ENCODE results near the gene TMEM273. TPM values are rescaled to one million over a fixed set of nuclear protein-coding genes. Genes with fewer than 3 reads are reported as not detected.

Gene TMEM273
- total and polyA plus RNA-seq, 8 donors: 0.89 to 72.9 (median 5.9) TPM

GRCh38 chr10:49111320-49111698 lies 76.9 kb downstream of the TMEM273 start:
- TF ChIP-seq POLR2A (IDR thresholded peaks at IDR 0.05): no peak
- TF ChIP-seq CTCF (IDR thresholded peaks at IDR 0.05): no peak
- TF ChIP-seq POLR2AphosphoS5 (IDR thresholded peaks at IDR 0.05): no peak
- no peak overlapping the region for H3K4me3 ChIP-seq
- no peak for DNase-seq
- peaks cover 0 to 29% (median 4%) of the 10 kb centered on the region in 3 donors for H3K27me3 ChIP-seq
- no peak overlapping the region for H3K27ac ChIP-seq
- no peaks in the 10 kb centered on the region for H3K9me3 ChIP-seq
- H3K36me3 ChIP-seq: no peaks in the 10 kb centered on the region
- intact Hi-C loops (cut with DNase I; ENCODE audit: low total_unique reads): no loop called here
- 54 to 69% (median 62%) methylated on average over 6 to 8 of the region's 8 CpGs for WGBS, 5 donors
- peaks cover 3 to 81% (median 37%) of the 10 kb centered on the region in 4 donors for H3K4me1 ChIP-seq

GRCh38 chr10:49110684-49111319 lies 77.4 kb downstream of the TMEM273 start:
- Histone ChIP-seq H3K27me3 (peaks cover 0 to 24% (median 4%) of the 10 kb centered on the region in 3 donors), H3K27ac (peak overlapping the region in 1 of 5 donors; percentile 51), H3K9me3 (no peaks in the 10 kb centered on the region), H3K36me3 (no peaks in the 10 kb centered on the region), H3K4me3 (no peak overlapping the region), H3K4me1 (peaks cover 3 to 84% (median 40%) of the 10 kb centered on the region in 4 donors)
- 88 to 95% (median 91%) methylated on average over 4 of the region's 4 CpGs for WGBS, 5 donors
- TF ChIP-seq EP300 (IDR thresholded peaks at IDR 0.05) (no peak), POLR2A (IDR thresholded peaks at IDR 0.05) (no peak), CTCF (IDR thresholded peaks at IDR 0.05) (no peak), POLR2AphosphoS5 (IDR thresholded peaks at IDR 0.05) (no peak)
- DNase-seq: no peak
- intact Hi-C loops (cut with DNase I; ENCODE audit: low total_unique reads): no loop called here

GRCh38 chr10:49109669-49110340 lies 78.4 kb downstream of the TMEM273 start:
- DNase-seq: peak; percentile 34 to 89
- WGBS, 5 donors: 43 to 53% (median 50%) methylated on average over 9 of the region's 9 CpGs
- H3K27me3 ChIP-seq: peaks cover 0 to 16% (median under 1%) of the 10 kb centered on the region in 3 donors
- H3K27ac ChIP-seq: peak overlapping the region in 3 of 5 donors; percentile 2 to 51 (median 36)
- intact Hi-C loops (cut with DNase I; ENCODE audit: low total_unique reads): no loop called here
- TF ChIP-seq CTCF (IDR thresholded peaks at IDR 0.05) (no peak), EP300 (IDR thresholded peaks at IDR 0.05) (no peak), POLR2AphosphoS5 (IDR thresholded peaks at IDR 0.05) (peak in 1 of 3 donors; percentile 34), POLR2A (IDR thresholded peaks at IDR 0.05) (no peak)
- H3K4me3 ChIP-seq: peak overlapping the region in 1 of 4 donors; percentile 9
- H3K36me3 ChIP-seq: no peaks in the 10 kb centered on the region
- H3K9me3 ChIP-seq: no peaks in the 10 kb centered on the region
- peaks cover 3 to 85% (median 43%) of the 10 kb centered on the region in 4 donors for H3K4me1 ChIP-seq

GRCh38 chr10:49108656-49109055 lies 79.5 kb downstream of the TMEM273 start:
- intact Hi-C loops (cut with DNase I; ENCODE audit: low total_unique reads): no loop called here
- H3K4me3 ChIP-seq: no peak overlapping the region
- H3K36me3 ChIP-seq: no peaks in the 10 kb centered on the region
- peaks cover 0 to 6% (median 0%) of the 10 kb centered on the region in 3 donors for H3K27me3 ChIP-seq
- WGBS, 5 donors: 88 to 91% (median 89%) methylated on average over 7 of the region's 7 CpGs
- H3K9me3 ChIP-seq: no peaks in the 10 kb centered on the region
- peaks cover 6 to 76% (median 41%) of the 10 kb centered on the region in 4 donors for H3K4me1 ChIP-seq
- no peak for DNase-seq
- H3K27ac ChIP-seq: peak overlapping the region in 1 of 5 donors; percentile 36
- no peak for TF ChIP-seq POLR2AphosphoS5 (IDR thresholded peaks at IDR 0.05)
- no peak for TF ChIP-seq CTCF (IDR thresholded peaks at IDR 0.05)
- TF ChIP-seq EP300 (IDR thresholded peaks at IDR 0.05): no peak
- TF ChIP-seq POLR2A (IDR thresholded peaks at IDR 0.05): no peak

Measured in stomach (tissue), 9 donors.